GM19193 (cell line): ENCODE results near the gene PIK3R3.

Experiments used
- POLR2A ChIP-seq: IDR thresholded peaks from 4 replicates; pipeline ENCODE4 v1.6.1; 2011; ENCODE audit not compliant: insufficient read depth, insufficient read length; ENCODE audit errors: extremely low read depth

The PIK3R3 gene

DNA sequence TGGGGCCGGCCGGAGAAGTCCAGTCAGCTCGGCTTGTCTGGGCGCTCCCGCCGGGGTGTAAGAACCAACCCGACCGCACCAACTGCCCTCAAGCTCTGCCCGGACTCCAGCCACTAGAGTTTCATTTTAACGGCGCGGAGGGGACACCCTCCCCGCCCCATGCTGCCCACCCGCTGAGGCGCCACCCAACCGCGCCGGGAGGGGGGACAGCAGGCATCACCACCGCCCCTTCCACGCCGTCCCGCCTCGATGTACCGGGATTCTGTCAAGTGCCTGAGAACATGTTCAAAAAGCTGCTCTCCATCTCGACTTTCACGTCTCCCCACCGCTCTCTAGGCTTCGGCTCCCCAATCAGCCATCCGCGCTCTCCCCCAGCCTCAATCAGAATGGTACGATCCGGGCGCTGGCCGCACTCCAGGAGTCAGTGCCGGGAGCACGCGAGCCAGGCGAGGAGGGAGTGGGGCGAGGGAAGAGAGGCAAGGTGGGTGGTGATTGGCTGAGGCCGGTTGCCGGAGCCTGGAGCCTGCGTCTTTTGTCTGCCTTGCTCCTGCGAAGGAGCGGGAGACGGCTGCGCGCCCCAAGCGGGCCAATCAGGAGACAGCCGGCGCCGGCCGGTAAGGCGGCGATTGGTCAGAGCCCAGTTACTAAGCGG, at the start of gene PIK3R3:
Gene PIK3R3 (minus strand): TSS at position 101 of the 652 bp plus-strand sequence. CDS start 677 bp downstream, outside the sequence.
- peak; percentile 99 for TF ChIP-seq POLR2A

DNA sequence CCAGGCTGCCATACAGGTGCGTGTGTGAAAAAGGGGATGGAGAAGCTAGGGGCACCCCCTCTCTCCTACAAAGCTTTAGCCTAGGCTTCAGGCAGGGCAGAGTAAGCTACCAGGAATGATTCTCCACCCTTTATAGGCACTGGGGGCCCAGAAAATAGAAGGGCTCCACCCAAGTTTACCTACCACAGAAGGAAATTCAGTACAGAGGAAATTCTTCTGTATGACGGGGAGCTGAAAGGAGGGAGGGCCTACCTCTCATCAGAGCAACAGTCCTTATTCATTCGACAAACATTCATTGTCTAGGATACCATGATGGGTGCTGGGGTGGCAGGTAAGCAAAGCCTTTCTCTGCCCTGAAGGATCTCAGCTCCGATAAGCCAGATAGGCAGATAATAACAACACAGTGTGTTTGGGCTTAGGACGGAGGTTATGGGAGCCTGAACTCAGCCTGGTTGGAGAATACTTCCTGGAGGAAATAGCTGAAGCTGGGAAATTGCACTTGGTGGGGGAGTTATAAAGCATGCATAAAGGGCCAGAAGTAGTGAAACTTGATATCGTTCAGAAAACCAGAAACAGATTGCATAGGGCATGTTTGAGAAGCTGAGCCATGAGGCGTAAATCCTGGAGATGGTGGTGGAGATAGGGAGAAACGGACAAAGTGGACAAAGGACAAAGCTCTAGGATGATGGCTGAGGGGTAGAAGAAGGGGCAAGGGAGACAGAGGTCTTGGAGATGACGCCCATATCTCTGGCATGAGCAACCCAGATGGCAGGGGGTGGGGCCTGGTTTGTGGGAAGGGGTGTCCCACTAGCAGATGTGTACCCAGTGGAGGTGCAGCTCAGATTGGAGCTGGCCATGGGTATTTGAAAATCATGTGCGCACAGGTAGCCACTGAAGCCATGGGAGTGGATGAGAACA, 49.2 kb upstream of the PIK3R3 start:
- TF ChIP-seq POLR2A, result no peak

DNA sequence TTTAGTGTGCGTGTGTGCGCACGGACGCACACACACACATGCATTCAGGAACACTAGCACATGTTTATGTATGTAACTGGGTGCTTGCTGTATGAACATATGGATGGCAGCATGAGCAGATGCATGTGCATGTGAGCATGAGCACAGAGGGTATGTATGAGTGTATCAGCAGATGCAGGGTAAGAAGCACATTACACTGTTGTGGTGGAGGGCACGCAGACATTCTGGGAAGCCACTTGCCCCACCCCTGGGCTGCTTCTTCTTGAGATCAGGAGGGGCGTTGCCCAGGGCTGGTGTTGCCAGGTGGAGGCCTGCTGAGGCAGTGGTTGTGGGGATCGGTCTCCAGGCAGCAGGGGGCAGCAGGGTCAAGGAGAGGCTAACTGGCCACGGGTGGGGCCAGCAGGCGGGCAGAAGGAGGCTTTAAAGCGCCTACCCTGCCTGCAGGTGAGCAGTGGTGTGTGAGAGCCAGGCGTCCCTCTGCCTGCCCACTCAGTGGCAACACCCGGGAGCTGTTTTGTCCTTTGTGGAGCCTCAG, 47.7 kb upstream of the PIK3R3 start:
- no peak for TF ChIP-seq POLR2A

DNA sequence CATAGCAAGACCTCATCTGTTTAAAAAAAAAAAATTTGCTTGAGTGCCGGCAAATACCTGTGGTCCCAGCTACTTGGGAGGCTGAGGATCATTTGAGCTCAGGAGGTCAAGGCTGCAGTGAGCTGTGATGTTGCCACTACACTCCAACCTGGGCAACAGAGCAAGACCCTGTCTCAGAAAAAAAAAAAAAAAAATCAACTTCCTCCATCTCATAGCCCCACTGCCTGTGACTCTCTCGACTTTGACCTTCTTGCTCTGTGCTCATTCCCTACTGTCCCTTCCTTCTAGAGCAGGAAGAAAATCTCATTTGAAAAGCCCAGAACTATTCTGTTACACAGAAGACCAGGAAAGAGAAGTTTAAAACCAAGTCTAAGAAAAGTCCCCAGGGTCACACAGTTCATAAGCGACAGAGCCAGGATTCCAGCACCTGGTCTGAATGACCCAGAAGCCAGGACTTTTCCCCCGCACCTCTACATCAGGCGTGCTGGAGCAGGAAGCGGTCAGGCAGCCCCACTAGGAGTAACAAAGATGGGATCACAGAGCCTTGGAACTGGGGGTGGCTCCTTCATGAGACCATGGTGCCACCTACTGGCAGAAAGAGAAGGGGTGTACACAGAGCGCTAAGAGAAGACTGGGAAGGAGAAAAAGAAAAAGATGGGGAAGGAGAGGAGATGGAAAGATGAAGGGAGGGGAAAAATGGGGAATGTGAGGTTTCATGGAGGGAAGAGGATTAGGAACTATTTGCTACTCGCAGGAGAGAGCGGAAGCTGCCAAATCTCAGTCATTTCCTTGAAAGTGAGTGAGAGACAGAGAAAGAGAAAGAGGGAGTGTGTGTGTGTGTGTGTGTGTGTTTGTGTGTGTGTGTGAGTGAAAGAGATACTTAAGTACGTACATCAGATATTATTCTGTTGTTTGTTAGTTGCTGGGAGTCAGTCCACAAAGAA, 47.0 kb upstream of the PIK3R3 start:
- TF ChIP-seq POLR2A, result no peak

DNA sequence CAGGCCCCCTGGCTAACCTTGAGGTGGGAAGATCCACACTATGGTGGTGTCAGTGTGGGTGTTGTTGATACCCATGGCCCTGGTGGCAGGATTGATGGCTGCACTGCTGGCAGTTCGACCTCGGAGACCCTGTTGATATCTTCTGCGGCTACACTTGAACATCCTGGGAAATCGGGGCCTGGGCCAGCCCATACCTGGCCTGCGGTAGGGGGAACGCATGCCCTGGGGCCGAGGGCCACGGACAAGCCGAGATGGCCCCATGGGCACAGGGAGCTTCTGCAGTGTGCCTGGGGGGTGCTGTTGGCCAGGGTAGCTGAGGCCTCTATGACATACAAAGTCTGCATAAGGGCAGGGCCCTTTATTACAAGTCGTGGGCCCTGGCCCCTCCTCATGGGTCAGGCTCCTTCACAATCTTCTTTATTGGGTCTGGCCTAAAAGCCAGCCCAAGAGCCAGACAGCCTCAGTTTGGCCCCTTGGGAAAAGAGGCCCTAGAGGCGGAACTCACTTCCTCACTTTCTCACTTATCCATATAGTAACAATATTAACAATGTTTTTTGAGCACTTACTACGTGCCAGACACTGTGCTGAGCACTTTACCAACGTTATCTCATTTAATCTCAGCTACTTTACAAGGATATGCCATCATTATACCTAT, 43.9 kb upstream of the PIK3R3 start, which contains the start of gene P3R3URF:
Gene P3R3URF (minus strand): TSS at position 278 of the 655 bp plus-strand sequence. CDS start 17 bp downstream, at position 261.
- TF ChIP-seq POLR2A, result no peak

DNA sequence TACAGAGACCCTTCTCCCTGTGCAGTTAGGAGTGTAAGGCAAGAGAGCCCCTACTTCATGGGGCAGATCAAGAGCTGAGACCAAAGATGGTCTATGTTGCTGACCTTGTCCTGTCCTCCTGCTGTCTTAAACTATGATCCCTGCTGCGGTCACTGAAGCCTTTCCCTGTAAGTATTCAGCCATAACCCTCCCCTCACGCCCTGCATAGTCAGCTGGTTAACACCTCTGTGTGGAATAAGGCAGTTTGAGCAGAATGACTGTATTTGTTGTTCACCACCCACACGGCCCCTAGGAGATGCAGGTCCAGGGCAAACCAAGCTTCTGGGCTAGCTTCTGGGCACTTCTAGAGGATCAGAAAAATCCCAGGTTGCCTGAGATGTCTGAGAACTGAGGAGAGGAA, 42.8 kb upstream of the PIK3R3 start:
- no peak for TF ChIP-seq POLR2A

DNA sequence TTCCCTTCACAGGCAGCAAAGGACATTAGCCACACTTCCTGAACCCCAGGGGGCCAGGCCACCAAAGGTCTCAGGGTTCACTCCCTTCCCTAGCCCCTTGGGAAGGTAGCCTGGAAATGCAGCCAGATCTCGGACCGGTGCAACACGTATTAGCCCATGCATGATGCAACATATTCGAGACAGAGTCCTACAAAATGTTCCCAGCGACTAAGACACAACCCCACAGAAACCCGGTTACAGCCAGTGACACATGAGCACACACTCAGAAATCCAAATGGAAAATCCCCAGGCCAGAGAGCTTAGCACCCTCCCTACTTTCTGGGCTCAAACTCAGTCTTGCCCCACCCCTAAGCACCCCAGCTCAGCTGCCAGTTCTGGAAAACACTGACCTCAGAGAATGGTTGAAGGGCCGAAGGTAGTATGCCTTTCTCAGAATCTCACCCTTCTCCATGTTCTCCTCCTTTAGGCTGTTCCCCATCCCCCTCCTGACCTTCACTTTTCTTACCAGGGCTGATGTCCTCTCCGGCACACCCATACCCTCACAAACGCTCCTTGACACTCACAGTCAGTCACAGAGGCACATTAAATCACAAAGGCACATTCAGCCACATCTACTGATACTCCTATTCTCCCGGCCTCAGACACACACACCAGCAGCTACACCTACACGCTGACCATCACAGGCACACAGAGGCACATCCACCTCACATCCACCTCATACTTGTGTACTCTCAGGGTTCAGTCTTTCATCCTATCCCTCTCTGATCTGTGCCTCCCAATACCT, 42.2 kb upstream of the PIK3R3 start, which contains the start of gene TSPAN1:
Gene TSPAN1 (plus strand): TSS at position 640 of the 784 bp plus-strand sequence. CDS start 6,021 bp downstream, outside the sequence.
- TF ChIP-seq POLR2A, result no peak

DNA sequence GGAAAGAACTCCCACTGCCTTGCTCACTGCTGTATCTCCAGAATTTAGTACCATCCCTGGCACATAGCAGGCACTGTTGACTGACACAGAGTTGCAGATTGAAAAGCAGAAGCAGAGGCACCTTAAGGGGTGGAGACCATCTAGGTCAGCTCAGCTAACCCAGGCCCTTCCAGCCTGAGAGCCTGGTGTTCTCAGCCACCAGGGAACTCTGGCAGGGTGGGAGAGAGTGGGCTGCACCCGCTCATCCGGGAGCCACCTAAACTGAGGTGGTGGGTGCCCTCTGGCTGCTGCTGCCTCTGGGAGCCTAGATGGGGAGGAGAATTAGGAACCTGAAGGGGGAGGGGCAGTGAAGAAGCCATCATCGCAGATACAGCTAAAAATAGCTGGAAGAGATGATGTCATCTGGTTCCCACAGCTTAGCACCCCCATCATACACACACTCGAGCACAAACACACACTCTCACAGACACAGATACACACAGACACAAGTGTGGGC, 41.0 kb upstream of the PIK3R3 start:
- TF ChIP-seq POLR2A, result no peak

DNA sequence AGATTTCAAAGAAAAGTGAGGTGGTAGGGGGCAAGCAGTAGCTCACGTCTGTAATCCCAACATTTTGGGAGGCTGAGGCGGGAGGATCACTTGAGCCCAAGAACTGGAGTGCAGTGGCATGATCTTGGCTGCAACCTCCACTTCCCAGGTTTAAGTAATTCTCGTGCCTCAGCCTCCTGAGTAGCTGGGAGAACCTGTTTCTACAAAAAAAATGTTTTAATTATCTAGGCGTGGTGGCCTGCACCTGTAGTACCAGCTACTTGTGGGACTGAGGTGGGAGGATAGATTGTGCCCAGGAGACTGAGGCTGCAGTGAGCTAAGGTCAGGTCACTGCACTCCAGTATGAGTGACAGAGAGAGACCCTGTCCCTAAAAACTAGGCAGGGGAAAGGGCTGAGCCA, 39.9 kb upstream of the PIK3R3 start:
- no peak for TF ChIP-seq POLR2A

DNA sequence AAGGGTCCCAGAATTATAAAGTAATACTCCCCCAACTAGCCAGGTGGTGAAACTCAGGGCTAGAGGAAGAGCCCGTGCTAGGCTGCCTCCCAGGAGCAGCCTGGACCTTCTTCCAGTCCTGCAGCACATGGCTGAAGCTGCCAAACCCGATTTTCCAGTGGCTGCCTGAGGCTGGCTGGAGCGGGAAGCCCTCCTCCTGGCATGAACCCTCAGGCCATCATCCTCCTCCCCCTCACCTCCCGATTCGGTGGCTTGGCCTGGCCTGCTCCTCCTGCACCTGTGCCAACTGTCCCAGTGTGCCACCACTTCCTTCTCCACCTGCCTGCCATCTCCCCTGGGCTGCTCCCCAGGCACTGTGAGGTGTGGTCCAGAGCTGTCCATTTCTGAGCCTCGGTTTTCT, 39.4 kb upstream of the PIK3R3 start:
- TF ChIP-seq POLR2A, result no peak

DNA sequence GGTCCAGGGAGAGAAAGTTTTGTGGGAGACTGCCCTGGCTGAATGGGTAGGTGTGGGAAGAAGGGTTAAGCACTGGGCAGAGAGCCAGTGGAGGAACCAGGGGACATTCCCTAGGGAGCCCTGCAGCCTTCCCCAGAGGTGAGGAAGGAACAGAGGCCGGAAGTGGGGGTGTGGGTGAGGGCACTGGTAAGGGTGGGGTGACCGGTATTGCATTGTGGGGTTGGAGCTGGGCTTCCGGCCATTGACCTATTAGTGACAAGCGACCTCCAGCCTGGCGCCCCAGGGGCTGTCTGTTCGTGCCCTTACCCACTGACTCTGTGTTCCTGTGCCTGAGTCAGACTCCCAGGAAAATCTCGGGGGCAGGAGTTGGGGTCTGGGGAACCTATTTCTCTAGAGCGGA, 38.9 kb upstream of the PIK3R3 start:
- no peak for TF ChIP-seq POLR2A

DNA sequence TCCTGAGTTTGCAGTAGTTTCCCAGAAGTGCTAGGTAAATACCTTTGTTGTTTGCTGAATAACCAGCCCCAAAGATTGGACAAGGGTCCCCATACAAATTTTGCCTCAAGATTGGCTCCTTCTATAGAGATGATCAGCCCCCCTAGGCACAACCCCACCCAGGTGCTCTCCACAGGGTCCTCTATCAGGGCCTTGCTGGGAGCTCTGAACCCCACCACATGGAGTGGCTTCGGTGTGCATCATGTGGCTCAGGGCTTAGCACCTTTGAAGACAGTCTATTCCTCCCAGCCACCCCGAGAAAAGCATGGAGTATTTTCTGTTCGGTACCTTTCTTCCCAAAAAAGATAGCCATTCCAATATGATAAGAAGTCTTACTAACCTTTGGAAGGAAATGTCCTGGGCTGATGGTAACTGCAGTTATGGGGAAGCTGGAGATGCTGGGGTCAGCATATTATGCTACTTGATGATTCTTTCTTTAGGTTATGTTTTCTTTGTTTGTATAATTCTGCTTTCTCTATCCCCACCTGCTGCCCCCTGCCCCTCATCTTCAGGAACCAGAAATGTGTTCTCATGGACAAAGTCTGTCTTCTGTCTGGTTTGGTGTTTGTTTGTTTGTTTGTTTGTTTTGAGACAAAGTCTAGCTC, 37.5 kb upstream of the PIK3R3 start:
- TF ChIP-seq POLR2A, result no peak

DNA sequence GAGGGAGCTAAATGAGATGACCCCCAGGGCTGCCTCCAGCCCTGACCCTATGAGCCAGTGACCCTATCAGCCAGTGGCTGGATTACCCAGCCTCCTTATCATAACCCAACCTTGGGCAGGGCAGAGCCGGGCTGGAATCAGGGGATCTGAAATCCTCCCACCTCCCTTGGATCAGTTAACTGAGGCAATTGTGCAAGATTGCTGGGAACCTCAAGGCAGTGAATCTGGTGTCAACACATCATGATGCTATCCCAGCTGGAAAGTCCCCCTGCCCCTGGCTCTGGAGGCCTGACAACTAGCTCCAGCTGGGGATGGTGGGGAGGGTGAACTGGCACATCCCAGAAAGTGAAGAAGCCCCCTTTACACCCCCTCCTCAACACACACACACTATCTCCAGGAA, 36.0 kb upstream of the PIK3R3 start:
- TF ChIP-seq POLR2A, result no peak
